ENCODE measurements around the gene FAM221B. TPM values are rescaled to one million over a fixed set of nuclear protein-coding genes. Genes with fewer than 3 reads are reported as not detected.

FAM221B gene
- total RNA-seq, 1 donor from 2014 or later, result not detected

DNA sequence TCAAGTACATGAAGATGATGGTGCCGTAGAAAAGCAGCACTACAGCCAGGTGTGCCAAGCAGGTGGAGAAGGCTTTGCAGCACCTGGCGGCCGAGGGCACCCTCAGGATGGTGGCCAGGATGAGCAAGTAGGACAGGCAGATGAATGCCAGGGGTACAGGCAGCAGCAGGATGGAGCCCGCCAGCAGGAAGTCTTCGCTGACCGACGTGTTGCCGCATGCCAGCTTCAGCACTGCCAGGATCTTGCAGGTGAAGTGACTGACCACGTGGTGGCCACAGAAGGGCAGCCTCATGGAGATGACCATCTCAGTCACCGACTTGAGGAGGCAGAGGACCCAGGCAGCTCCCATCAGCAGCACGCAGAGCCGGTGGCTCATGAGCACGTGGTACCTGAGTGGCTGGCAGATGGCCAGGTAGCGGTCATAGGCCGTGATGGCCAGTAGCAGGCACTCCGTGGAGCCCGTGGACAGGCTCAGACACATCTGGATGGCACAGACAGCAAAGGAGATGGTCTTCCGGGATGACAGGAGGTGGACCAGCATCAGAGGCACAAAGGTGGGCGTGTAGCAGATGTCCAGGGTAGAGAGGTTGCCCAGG is 41.2 kb upstream of the FAM221B start:
- H3K9me3 ChIP-seq, result no peaks in the 10 kb centered on the region
- no peaks in the 10 kb centered on the region for H3K27me3 ChIP-seq
- H3K36me3 ChIP-seq, result no peaks in the 10 kb centered on the region
- no peak overlapping the region for H3K27ac ChIP-seq
- intact Hi-C loops (cut with DNase I), result no loop called here
- no peaks in the 10 kb centered on the region for H3K4me1 ChIP-seq
- DNase-seq (ENCODE audit: extremely low spot score in 2 of 2), result no peak
- TF ChIP-seq, protein P1, sequence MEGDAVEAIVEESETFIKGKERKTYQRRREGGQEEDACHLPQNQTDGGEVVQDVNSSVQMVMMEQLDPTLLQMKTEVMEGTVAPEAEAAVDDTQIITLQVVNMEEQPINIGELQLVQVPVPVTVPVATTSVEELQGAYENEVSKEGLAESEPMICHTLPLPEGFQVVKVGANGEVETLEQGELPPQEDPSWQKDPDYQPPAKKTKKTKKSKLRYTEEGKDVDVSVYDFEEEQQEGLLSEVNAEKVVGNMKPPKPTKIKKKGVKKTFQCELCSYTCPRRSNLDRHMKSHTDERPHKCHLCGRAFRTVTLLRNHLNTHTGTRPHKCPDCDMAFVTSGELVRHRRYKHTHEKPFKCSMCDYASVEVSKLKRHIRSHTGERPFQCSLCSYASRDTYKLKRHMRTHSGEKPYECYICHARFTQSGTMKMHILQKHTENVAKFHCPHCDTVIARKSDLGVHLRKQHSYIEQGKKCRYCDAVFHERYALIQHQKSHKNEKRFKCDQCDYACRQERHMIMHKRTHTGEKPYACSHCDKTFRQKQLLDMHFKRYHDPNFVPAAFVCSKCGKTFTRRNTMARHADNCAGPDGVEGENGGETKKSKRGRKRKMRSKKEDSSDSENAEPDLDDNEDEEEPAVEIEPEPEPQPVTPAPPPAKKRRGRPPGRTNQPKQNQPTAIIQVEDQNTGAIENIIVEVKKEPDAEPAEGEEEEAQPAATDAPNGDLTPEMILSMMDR (IDR thresholded peaks at IDR 0.05), result no peak
- no peak for TF ChIP-seq POLR2AphosphoS5 (IDR thresholded peaks at IDR 0.05; ENCODE audit: insufficient read depth in 1 of 2, low read depth in 1 of 2)
- H3K4me3 ChIP-seq, result no peak overlapping the region

DNA sequence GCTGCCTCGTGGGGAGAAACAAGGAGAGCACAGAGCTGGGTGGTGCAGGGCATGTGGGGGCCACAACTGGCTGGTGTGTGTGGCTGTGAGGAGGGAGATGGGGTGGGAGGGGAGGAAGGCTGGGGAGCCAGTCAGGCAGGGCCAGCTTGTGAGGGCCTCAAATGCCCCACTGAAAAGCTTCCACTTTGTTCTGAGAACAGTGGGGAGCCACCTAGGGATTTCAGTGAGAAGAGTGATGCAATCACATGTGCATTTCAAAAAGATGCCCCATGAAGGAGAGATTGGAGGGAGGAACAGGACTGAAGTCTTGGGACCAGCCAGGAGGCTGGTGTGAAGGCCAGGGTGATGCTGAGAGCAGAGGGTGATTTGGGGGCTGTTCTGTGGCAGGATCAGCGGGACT is 40.4 kb upstream of the FAM221B start:
- no peak for DNase-seq (ENCODE audit: extremely low spot score in 2 of 2)
- TF ChIP-seq, protein P1 (IDR thresholded peaks at IDR 0.05), result no peak
- TF ChIP-seq POLR2AphosphoS5 (IDR thresholded peaks at IDR 0.05; ENCODE audit: insufficient read depth in 1 of 2, low read depth in 1 of 2) (no peak), POLR2A (IDR thresholded peaks at IDR 0.05) (no peak)
- Histone ChIP-seq H3K4me1 (no peaks in the 10 kb centered on the region), H3K36me3 (no peaks in the 10 kb centered on the region), H3K27ac (no peak overlapping the region), H3K4me3 (no peak overlapping the region), H3K27me3 (no peaks in the 10 kb centered on the region), H3K9me3 (no peaks in the 10 kb centered on the region)
- intact Hi-C loops (cut with DNase I), result no loop called here

DNA sequence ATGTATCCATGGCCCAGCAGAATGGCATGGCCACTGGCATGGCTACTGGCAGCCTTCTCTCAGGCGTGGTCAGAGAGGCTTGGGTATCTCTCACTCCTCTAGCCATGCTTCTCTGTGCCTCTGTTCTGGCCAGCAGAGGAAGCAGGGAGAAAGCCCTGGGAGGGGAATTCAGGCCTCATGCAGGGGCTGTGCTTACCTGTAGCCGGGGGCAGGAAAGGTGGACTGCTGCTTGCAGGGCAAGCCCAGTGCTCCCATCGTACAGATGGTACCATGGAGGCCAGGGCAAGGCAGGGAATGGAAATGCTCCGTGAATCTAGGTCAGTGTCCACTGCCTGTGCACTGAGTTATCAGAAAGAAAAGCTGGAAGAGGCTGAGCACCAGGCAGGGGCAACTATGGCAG is 39.0 kb upstream of the FAM221B start:
- no peak overlapping the region for H3K27ac ChIP-seq
- TF ChIP-seq, protein P1 (IDR thresholded peaks at IDR 0.05), result no peak
- TF ChIP-seq POLR2AphosphoS5 (IDR thresholded peaks at IDR 0.05; ENCODE audit: insufficient read depth in 1 of 2, low read depth in 1 of 2) (no peak), POLR2A (IDR thresholded peaks at IDR 0.05) (no peak)
- H3K27me3 ChIP-seq, result no peaks in the 10 kb centered on the region
- H3K36me3 ChIP-seq, result no peaks in the 10 kb centered on the region
- no peak for DNase-seq (ENCODE audit: extremely low spot score in 2 of 2)
- no peaks in the 10 kb centered on the region for H3K4me1 ChIP-seq
- H3K9me3 ChIP-seq, result no peaks in the 10 kb centered on the region
- H3K4me3 ChIP-seq, result no peak overlapping the region
- intact Hi-C loops (cut with DNase I), result no loop called here

DNA sequence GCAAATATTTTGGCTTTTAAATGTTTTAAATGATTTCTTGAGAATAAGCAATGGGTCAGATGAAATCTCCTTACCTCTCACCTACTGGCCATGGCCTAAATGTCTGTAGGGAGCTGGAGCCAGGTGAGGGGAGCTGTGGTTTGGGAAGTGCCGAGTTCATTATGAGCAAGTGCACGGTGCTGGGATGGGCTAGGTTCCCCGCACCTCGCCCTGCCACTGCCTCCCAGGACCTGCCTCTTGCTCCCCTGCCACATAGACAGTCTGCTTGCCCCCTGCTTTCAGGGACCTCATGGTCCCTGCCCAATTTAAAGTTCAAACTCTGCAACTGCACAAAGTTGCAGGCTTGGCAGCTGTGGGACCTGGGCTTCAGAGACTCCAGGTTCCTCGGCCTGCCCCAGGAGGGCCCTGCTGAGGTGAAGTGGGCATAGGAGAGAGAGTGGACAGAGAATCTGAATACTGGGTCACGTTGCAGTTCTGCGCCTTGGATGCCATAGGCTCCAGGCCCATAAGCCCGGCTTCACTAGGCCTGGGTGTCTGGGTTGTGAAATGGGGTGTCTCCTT is 36.2 kb upstream of the FAM221B start:
- Histone ChIP-seq H3K27me3 (no peaks in the 10 kb centered on the region), H3K27ac (no peak overlapping the region), H3K4me1 (peaks cover 8% of the 10 kb centered on the region), H3K4me3 (no peak overlapping the region), H3K9me3 (no peaks in the 10 kb centered on the region), H3K36me3 (no peaks in the 10 kb centered on the region)
- TF ChIP-seq POLR2AphosphoS5 (IDR thresholded peaks at IDR 0.05; ENCODE audit: insufficient read depth in 1 of 2, low read depth in 1 of 2), result no peak
- TF ChIP-seq, protein P1 (IDR thresholded peaks at IDR 0.05), result no peak
- TF ChIP-seq POLR2A (IDR thresholded peaks at IDR 0.05), result no peak
- DNase-seq (ENCODE audit: extremely low spot score in 2 of 2), result no peak
- intact Hi-C loops (cut with DNase I), result no loop called here

DNA sequence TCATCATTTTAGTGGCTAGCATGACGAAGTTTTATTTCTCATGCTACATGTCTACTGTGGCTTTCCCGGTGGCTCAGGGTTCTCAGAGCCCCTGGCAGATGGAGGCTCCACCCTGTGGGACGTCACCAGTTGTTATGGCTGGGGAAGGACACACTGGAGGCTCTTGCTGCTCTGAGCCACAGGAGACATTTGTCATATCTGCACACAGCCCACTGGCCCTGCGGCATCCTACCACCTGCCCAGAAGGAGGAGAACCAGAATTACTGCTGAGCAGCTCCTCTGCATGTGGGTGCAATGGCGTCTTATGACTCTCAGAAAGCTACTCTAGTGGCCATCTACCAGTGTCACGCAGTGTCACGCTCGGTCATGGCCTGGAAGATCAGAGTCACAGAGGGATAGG is 35.1 kb upstream of the FAM221B start:
- Histone ChIP-seq H3K9me3 (no peaks in the 10 kb centered on the region), H3K4me3 (no peak overlapping the region), H3K4me1 (peaks cover 13% of the 10 kb centered on the region), H3K27ac (no peak overlapping the region), H3K27me3 (no peaks in the 10 kb centered on the region), H3K36me3 (no peaks in the 10 kb centered on the region)
- DNase-seq (ENCODE audit: extremely low spot score in 2 of 2), result no peak
- intact Hi-C loops (cut with DNase I), result no loop called here
- TF ChIP-seq POLR2A (IDR thresholded peaks at IDR 0.05) (no peak), POLR2AphosphoS5 (IDR thresholded peaks at IDR 0.05; ENCODE audit: insufficient read depth in 1 of 2, low read depth in 1 of 2) (no peak)
- TF ChIP-seq, protein P1 (IDR thresholded peaks at IDR 0.05), result no peak
